ENCODE measurements around the gene NGEF. TPM values are rescaled to one million over a fixed set of nuclear protein-coding genes. Genes with fewer than 3 reads are reported as not detected.

The NGEF gene
- total RNA-seq, 1 experiment from 2014 or later = 5.4 TPM

- TF ChIP-seq RELA (CRISPR knock-in tag; IDR thresholded peaks at IDR 0.05; ENCODE audit: borderline replicate concordance) (no peak), SOX15 (CRISPR knock-in tag; IDR thresholded peaks at IDR 0.05) (no peak), TP53 (CRISPR knock-in tag; IDR thresholded peaks at IDR 0.05) (no peak), SMAD4 (CRISPR knock-in tag; IDR thresholded peaks at IDR 0.05) (no peak), ZNF263 (CRISPR knock-in tag; IDR thresholded peaks at IDR 0.05; ENCODE audit: low read depth) (no peak), ZNF317 (CRISPR knock-in tag; IDR thresholded peaks at IDR 0.05; ENCODE audit: borderline replicate concordance, low read depth) (no peak), ZNF396 (CRISPR knock-in tag; IDR thresholded peaks at IDR 0.05; ENCODE audit: borderline replicate concordance) (no peak), AFF4 (CRISPR knock-in tag; IDR thresholded peaks at IDR 0.05; ENCODE audit: borderline replicate concordance) (no peak), ATF2 (CRISPR knock-in tag; IDR thresholded peaks at IDR 0.05; ENCODE audit: borderline replicate concordance, low read depth) (no peak), TCF7 (CRISPR knock-in tag; IDR thresholded peaks at IDR 0.05; ENCODE audit: low read depth) (no peak)
Observed at GRCh38 chr2:232925821-232926156, 87.3 kb downstream of the NGEF start (continued).

GRCh38 chr2:232925153-232925820 is 87.8 kb downstream of the NGEF start:
- Mint-ChIP-seq H3K4me3 (no peak overlapping the region), H3K36me3 (no peaks in the 10 kb centered on the region)
- ATAC-seq = peak; percentile 5; the same call in 1 of the 2 replicates

More at GRCh38 chr2:232925153-232925820, 87.8 kb downstream of the NGEF start:
- peaks cover 25% of the 10 kb centered on the region for H3K4me1 Mint-ChIP-seq
- POLR2A ChIA-PET = no interaction called here
- CTCF ChIA-PET = interaction anchor here (0.7 to 1.9 kb wide), 7 partner anchors 31 to 204 kb away, joined by 3 to 7 read pairs (median 4); partner anchors contain the start of gene INPP5D
- TF ChIP-seq JAZF1 (CRISPR knock-in tag; IDR thresholded peaks at IDR 0.05) (no peak), AR (CRISPR knock-in tag; IDR thresholded peaks at IDR 0.05) (no peak), NR2C2 (CRISPR knock-in tag; IDR thresholded peaks at IDR 0.05) (no peak), ZNF671 (CRISPR knock-in tag; IDR thresholded peaks at IDR 0.05) (no peak)
- H3K27ac Mint-ChIP-seq = no peak overlapping the region
- peak; percentile 36 for DNase-seq (ENCODE audit: low spot score)
- peaks cover 54% of the 10 kb centered on the region for H3K27me3 Mint-ChIP-seq (ENCODE audit: low read depth)
- peaks cover 5% of the 10 kb centered on the region for H3K9me3 Mint-ChIP-seq
